ENCODE data around the gene TFPT.

The TFPT gene

GRCh38 chr19:54069470-54069869 is 46.0 kb downstream of the TFPT start:
- DNase-seq = no peak

- no peak for DNase-seq
These were observed 51.9 kb downstream of the TFPT start, which contains the start of gene VSTM1 for GRCh38 chr19:54063350-54064116. Gene VSTM1 (minus strand): TSS chr19:54063897. CDS start chr19:54063777, 120 bp downstream.

- no peak for DNase-seq
These were observed 52.8 kb downstream of the TFPT start for GRCh38 chr19:54062643-54063042.
